GM18502 (cell line): ENCODE results near the gene ECE2.
A peak's percentile ranks its signal among the peaks of the same experiment; 100 is the strongest.

ENCODE experiments used
- ATAC-seq: cut with Tn5 transposase; IDR thresholded peaks from one replicate; pipeline ENCODE4 v1.9.1; 2021; ENCODE audit warnings: mild to moderate bottlenecking; ENCODE audit not compliant: unreplicated experiment, poor library complexity

ECE2 gene

GRCh38 chr3:184239708-184240107 lies 36.1 kb upstream of the ECE2 start:
- no peak for ATAC-seq

GRCh38 chr3:184240384-184241140 lies 35.3 kb upstream of the ECE2 start:
- ATAC-seq, result no peak

DNA sequence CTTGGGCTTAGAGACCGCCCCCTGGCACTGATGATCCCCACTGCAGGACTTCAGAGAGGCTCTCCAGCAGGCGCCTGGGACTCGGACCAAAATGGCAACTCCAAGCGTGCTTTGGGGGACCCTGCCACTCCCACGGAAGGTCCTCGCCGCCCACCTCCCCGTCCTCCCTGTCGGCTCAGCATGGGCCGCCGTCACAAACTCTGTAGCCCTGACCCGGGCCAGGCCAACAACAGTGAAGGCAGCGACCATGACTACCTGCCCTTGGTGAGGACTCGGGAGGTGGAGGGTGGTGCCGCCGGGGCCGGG lies 34.7 kb upstream of the ECE2 start:
- no peak for ATAC-seq

DNA sequence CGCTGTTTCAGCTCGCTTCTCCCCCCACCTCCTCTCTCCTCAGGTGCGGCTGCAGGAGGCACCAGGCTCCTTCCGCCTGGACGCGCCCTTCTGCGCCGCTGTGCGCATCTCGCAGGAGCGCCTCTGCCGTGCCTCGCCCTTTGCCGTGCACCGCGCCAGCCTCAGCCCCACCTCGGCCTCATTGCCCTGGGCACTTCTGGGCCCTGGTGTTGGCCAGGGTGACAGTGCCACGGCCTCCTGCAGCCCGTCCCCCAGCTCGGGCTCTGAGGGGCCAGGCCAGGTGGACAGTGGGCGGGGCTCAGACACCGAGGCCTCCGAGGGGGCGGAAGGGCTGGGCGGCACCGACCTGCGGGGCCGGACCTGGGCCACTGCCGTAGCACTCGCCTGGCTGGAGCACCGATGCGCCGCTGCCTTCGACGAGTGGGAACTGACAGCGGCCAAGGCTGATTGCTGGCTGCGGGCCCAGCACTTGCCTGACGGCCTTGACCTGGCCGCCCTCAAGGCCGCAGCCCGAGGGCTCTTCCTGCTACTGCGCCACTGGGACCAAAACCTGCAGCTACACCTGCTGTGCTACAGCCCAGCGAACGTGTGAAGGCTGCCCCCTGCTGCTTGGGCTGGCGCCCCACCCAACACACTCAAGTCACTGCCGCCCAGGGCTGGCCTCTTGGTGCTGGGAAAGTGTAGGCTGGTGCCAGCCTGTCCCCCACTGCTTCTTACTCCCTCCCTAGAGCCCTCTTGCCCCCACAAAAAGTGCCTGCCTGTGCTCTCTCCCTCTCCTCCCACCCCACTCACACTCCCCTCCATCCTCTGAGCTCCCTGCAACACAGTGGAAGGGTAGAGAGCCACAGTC lies 34.1 kb upstream of the ECE2 start:
- no peak for ATAC-seq

DNA sequence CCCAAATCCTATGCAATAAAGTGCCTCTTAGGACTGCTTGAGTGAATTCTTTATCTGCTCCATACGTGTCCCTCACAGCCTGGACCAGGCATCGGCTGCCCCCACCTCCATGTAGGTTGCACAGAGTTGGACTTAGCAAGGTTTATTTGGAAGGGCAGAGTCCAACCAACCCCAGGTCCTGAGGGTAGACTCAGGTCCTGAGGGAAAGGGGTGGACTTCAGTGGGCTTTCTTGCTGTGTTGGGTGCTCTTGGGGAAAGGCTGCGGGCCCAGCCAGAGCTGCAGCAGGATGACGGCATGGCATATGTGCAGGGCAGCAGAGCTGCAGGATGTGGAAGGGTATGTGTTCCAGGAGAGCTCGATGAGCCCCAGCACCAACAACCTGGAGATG lies 33.5 kb upstream of the ECE2 start:
- ATAC-seq, result no peak

DNA sequence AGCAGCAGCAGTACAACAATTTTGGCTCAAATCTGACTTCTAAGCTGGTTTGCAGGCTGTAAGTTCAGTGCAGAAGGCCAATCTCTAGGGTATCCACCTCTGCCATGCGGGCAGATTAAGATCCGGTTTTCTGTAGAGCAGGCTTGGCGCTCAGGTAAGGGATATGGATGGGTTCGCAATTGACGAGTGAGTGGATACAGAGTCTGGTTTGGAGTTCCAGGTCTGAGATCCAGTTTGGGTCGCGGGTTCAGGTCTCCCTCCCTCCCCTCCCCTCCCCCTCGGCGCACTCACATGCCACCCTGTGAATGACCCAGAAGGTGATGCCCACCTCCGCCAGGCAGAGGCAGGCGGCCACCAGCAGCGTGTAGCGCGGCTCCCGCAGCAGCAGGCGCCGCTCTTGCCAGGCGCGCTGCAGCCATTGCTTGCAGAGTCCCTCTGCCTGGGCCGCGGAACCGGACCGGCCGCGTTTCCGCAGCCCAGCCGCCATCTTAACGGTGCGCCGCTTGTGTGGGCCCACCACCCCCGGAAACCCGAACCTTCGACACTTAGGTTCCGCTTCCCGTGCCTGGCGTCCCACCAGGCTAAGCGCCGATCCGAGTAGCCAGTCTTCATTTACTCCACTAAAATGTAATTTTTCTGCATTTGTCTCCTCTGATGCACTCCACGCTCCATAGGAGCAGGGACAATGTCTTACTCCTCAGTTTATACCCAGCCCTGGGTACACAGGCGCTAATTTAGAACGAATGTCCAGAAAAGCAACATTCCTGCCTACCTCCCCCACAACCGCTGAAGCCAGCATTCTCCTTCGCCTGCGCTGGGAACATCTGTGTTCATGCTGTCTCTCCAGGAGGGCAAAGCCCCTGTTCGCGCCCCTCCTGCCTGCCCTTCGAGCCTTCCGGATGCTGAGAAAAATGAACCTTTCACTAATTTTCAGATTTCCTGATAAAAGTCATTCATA lies 27.1 kb upstream of the ECE2 start, which contains the start of gene ALG3:
Gene ALG3 (minus strand): TSS at position 509 of the 958 bp plus-strand sequence. CDS start 22 bp downstream, at position 487.
- peak; percentile 51 for ATAC-seq

DNA sequence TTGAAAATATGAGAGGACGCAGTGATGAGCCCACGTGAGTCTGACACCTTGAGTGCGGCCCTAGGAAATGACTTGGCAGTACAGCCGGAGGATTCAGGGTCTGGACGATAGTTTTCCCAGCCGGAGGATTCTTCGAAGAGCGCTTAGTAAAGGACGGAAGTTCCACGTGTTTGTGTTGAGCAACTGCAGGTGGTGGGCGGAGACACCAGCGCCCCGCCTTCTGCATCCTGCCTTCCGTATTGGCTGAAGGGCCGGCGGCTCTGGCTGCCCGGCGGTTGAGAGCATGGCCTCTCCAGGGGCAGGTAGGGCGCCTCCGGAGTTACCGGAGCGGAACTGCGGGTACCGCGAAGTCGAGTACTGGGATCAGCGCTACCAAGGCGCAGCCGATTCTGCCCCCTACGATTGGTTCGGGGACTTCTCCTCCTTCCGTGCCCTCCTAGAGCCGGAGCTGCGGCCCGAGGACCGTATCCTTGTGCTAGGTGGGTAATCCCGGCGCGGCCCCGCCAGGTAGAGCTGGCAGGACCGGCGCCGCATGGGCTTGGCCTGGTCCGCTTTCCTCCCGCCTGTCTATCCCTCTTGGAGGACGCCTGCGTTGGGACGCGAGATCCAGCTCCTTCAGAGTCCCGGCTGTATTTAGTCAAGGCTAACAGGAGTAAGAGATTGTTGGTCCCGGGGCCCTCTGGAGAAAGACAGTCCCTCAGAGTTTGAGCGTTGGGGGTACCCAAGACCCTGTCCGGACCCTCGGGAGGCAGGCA lies 26.2 kb upstream of the ECE2 start, which contains the start of gene EEF1AKMT4:
Gene EEF1AKMT4 (plus strand): TSS at position 261 of the 755 bp plus-strand sequence. CDS start 23 bp downstream, at position 284.
- ATAC-seq, result peak; percentile 87

DNA sequence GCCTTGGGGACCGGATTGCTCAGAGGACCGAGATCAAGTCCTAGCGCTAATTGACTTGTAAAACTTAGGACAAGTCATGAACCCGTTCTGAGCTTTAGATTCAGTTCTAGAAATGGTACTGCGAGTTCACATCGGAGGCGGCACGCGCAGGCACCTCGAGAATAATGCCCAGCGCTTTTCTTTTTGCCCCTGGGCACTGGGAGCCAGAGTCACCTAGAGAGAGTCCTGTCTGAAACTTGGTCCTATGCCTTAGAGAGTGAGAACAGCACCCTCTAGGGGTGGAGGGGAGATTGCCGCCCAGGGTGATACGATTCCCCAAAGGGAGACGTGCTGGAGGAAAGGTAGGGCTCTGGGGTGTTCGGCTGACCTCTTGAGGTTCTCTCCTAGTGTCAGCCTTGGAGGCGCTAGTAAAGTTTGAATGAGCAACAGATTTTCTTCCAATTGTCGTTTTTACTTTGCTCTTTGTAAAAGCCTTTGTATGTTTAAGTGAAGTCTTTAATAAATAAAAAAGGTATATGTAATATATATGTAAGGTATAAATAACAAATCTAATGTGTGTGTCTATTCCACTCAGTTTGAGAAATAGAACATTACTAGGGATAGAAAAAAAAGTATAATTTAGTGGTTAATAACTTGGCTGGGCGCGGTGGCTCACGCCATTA lies 25.5 kb upstream of the ECE2 start:
- peak; percentile 69 for ATAC-seq

DNA sequence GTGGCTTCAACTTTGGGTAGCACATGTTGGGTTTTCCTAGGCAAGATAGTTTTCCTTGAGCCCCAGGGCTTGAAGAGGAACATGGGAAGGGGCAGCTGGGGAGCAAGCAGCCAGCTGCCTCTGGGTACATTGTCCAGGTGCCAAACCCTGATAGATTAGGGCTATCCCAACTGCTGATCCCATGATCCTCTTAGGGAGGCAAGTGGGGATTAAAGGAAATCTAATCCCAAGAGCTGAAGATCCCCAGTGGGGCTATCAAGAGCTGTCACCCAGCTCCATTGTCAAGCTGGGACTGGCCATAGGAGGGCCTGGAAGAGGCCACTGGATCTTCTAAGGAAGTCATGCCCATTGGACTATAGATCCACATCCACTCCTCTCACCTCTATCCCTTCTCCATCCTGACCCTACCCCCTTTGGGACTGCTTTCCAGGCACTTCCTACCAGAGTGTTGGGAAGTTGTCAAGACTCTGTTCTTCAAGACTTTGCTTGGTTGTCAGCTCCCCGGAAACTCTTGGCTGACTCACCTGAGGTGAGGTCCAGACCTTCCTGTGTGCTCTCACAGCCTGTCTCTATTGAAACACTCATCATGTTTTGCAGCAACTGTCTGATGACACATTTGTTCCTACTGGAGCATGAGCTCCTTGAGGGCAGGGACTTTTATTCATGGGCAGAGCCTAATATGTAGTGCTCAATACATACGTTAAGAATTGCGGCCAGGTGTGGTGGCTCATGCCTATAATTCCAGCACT lies 20.4 kb upstream of the ECE2 start:
- no peak for ATAC-seq

- no peak for ATAC-seq
These were observed 18.5 kb upstream of the ECE2 start for GRCh38 chr3:184257083-184257915.

GRCh38 chr3:184258926-184259325 lies 16.9 kb upstream of the ECE2 start:
- ATAC-seq, result no peak

DNA sequence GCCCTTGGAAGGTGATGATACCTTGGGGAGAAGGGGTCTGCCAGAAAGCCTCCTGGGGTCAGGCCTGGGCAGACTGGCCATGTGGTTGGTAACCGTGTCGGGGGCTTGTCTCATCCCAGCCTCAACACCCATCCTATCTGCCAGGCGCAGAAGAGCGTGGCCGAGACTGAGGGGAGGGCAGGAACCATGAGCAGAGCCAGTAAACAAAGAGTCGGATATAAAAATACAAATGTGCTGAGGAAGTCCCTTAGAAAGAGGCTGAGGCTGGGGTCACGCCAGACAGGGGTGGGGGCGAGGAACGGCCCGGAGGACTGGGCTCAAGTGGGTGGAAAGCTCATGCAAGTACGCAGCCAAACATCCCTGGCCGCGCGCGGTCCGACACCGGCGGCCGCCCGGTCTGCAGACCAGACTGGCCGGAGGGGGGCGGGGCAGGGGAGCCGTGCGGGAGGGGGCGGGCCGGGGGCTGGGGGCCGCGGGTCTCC lies 16.4 kb upstream of the ECE2 start:
- no peak for ATAC-seq

- no peak for ATAC-seq
These were observed 15.7 kb upstream of the ECE2 start for GRCh38 chr3:184259878-184260723.

DNA sequence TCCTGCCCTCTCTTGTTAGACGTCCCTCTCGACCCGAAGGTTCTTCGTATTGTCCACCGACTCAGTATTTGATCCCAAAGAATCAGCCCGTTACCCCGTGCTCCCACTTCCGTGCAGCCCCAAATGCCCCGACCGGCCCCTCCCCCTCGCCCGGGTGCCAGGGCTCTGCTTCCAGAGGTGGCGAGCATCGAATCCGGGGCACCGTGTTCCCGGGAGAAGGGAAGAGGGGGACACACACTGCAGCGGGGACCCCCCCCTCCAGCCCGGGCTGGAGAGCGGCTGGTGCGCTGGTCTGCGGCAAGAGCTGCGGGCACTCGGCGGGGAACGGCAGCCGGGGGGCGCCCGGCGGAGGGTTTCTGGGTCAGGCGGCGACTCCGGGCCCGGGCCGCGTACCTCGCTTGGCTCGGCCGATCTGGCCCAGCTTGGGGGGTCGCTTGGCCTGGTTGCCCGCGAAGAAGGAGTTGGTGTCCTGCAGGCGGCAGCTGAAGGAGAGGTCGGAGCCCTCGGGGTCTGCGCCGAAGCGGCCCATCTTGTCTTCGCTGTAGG lies 15.0 kb upstream of the ECE2 start:
- no peak for ATAC-seq

DNA sequence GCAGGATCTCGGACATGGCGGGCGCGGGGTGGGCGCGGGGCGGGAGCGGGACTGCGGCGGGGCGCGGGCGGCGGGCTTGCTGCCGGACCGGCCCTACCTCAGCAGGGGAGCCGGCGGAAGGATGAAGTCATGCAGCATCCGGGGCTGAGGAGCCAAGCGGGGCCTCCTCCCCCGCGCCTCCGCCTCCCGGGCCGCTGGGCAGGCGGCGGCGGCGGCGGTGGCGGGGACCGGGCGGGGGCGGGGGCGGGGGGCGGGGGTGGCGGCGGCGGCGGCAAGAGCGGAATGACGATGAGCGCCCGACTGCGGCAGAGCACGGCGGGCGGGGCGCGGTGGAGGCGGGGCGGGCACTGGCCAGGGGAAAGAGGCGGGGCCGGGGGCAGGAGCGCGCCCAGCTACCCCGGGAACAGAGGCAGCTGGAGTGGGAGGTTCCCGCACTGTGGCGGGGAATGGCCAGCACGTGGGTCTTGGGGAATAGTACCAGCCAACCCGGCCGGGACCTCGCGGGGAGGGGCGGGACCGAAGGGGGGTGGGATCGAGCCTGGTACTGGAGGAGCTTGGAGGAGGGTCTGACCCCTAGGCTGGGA lies 14.5 kb upstream of the ECE2 start, which contains the start of gene CAMK2N2:
Gene CAMK2N2 (minus strand): TSS at position 284 of the 584 bp plus-strand sequence. CDS start 268 bp downstream, at position 16.
- ATAC-seq, result no peak
